ENCODE results near the gene SRSF10. TPM values are rescaled to one million over a fixed set of nuclear protein-coding genes. Genes with fewer than 3 reads are reported as not detected.

Gene SRSF10
- 56.5 TPM for total RNA-seq
- long read RNA-seq, partial matches to known transcripts: 0 of 6 reads
- long read RNA-seq, other reads (novel, unspliced or antisense): 4 of 6 reads

DNA sequence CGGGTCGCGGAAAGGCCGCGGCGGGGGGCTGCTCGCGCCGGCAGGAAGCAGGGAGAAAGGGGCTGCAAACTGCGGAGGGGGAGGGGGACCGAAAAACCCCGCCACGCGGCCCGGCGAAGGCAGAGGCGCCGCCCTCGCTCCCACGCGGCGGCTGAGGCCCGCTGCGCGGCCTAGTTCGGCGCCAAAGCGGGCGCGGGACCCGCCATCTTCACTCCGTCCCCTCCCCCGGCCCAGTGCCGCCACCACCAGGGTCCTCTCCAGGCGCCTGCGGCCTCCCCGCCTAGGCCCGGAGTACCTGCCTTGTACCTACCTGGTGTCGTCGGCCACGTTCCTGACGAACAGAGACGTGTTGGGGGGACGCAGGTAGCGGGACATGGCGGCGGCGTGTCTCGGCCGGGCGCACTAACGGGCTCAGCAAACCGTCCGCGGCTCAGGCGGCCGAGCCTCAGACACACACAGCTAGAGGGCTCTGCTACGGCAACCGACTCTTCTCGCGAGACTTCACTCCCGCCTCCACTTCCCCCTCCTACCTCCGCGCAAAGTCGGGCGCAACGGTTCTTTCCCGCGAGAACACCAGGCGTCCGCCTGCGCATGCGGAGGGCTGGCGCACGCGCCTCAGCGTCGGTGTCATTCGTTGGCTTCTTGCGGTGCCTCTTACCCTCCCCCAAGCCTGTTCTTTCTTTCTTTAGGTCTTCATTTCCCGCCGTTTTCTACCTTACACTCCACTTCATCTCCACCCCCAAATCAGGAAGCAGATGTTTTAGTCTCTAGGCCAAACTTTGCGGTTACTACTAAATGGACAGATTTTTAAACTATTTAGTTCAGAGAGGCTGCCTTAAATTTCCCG, at the start of gene SRSF10:
SRSF10 (minus strand) TSS at position 447 of the 847 bp plus-strand sequence; CDS start at position 375, 72 bp downstream.
- peaks cover 3% of the 10 kb centered on the region for H3K36me3 ChIP-seq
- TF ChIP-seq, protein P1, sequence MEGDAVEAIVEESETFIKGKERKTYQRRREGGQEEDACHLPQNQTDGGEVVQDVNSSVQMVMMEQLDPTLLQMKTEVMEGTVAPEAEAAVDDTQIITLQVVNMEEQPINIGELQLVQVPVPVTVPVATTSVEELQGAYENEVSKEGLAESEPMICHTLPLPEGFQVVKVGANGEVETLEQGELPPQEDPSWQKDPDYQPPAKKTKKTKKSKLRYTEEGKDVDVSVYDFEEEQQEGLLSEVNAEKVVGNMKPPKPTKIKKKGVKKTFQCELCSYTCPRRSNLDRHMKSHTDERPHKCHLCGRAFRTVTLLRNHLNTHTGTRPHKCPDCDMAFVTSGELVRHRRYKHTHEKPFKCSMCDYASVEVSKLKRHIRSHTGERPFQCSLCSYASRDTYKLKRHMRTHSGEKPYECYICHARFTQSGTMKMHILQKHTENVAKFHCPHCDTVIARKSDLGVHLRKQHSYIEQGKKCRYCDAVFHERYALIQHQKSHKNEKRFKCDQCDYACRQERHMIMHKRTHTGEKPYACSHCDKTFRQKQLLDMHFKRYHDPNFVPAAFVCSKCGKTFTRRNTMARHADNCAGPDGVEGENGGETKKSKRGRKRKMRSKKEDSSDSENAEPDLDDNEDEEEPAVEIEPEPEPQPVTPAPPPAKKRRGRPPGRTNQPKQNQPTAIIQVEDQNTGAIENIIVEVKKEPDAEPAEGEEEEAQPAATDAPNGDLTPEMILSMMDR (IDR thresholded peaks at IDR 0.05; ENCODE audit: borderline replicate concordance): peak; percentile 61
- H3K4me3 ChIP-seq: peak within 1 kb of the TSS; percentile 83
- peak; percentile 98 for DNase-seq
- no peaks in the 10 kb centered on the region for H3K9me3 ChIP-seq (replicated peaks)
- H3K27me3 ChIP-seq (ENCODE audit: low read depth): no peaks in the 10 kb centered on the region
- peak within 1 kb of the TSS; percentile 96 for H3K27ac ChIP-seq (replicated peaks)
- H3K4me1 ChIP-seq: peaks cover 61% of the 10 kb centered on the region
- intact Hi-C loops (cut with micrococcal nuclease): loop anchor here (5.0 kb wide), 1 partner anchor 42 kb away; no protein-coding TSS in a partner anchor

DNA sequence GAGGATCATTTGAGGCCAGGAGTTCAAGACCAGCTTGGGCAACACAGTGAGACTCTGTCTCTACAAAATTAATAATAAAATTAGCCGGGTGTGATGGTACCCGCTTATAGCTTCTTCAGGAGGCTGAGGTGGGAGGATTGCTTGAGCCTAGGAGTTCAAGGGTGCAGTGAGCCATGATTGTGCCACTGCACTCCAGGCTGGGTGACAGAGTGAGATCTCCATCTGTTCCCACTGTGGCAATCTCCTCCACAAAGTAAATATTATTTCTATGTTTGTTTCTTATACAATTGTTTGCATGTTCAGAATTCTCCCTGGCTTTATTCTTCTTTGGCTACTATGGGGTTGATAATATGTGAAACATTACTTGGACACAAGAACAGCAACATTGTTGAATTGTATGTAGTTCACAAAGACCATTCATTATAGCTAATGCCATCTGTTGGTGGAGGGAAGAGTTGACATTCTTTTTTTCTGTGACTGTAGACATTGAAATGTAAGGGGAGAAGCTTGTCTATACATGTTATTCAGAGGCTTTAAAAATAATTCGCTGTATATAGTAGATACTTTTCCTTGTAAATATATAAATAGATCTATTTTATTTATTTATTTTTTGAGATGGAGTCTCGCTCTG, 47.8 kb upstream of the SRSF10 start:
- no peak overlapping the region for H3K4me3 ChIP-seq
- H3K36me3 ChIP-seq: no peaks in the 10 kb centered on the region
- no peaks in the 10 kb centered on the region for H3K27me3 ChIP-seq (ENCODE audit: low read depth)
- no peak overlapping the region for H3K27ac ChIP-seq (replicated peaks)
- DNase-seq: no peak
- TF ChIP-seq, protein P1 (IDR thresholded peaks at IDR 0.05; ENCODE audit: borderline replicate concordance): peak; percentile 78
- intact Hi-C loops (cut with micrococcal nuclease): loop anchor here (5.0 kb wide), 1 partner anchor 71 kb away; the partner anchor contains the start of gene PNRC2
- H3K9me3 ChIP-seq (replicated peaks): no peaks in the 10 kb centered on the region
- H3K4me1 ChIP-seq: peaks cover 6% of the 10 kb centered on the region

DNA sequence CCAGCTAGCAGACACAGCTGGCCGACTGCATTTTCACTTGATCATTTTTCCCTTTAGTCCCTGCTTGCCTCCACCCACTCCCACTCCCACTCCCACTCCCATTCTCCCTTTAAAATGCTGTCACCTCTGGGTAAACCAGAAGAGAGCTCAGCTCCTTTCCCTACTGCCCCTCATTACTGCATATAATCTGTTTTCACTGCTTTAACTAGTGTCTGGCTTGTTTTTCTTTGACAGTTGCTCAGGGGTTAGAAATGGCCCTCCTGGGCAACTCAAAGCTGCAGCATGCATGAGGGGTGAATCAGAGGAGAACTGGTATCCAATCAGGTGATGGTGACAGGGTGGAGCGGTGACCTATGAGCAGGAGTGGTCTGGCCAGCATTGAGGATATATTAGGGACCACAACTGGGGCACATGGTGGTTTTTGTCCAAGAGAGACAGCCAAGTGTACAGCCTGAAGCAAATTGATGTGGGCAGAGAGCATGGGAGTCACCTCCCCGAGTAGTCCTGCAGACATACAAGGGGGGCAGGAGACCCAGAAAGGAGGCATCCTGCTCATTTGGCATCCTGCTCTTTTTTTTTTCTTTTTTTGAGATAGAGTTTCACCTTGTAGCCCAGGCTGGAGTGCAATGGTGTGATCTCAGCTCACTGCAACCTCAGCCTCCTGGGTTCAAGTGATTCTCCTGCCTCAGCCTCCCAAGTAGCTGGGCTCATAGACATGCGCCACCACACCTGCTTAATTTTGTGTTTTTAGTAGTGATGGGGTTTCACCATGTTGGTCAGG, 42.6 kb upstream of the SRSF10 start:
- H3K9me3 ChIP-seq (replicated peaks): no peaks in the 10 kb centered on the region
- TF ChIP-seq, protein P1 (IDR thresholded peaks at IDR 0.05; ENCODE audit: borderline replicate concordance): no peak
- H3K4me1 ChIP-seq: peaks cover 53% of the 10 kb centered on the region
- no peak for DNase-seq
- peak overlapping the region; percentile 94 for H3K27ac ChIP-seq (replicated peaks)
- intact Hi-C loops (cut with micrococcal nuclease): loop anchor here (5.0 kb wide), 1 partner anchor 45 kb away; no protein-coding TSS in a partner anchor
- H3K36me3 ChIP-seq: no peaks in the 10 kb centered on the region
- H3K27me3 ChIP-seq (ENCODE audit: low read depth): no peaks in the 10 kb centered on the region
- no peak overlapping the region for H3K4me3 ChIP-seq

DNA sequence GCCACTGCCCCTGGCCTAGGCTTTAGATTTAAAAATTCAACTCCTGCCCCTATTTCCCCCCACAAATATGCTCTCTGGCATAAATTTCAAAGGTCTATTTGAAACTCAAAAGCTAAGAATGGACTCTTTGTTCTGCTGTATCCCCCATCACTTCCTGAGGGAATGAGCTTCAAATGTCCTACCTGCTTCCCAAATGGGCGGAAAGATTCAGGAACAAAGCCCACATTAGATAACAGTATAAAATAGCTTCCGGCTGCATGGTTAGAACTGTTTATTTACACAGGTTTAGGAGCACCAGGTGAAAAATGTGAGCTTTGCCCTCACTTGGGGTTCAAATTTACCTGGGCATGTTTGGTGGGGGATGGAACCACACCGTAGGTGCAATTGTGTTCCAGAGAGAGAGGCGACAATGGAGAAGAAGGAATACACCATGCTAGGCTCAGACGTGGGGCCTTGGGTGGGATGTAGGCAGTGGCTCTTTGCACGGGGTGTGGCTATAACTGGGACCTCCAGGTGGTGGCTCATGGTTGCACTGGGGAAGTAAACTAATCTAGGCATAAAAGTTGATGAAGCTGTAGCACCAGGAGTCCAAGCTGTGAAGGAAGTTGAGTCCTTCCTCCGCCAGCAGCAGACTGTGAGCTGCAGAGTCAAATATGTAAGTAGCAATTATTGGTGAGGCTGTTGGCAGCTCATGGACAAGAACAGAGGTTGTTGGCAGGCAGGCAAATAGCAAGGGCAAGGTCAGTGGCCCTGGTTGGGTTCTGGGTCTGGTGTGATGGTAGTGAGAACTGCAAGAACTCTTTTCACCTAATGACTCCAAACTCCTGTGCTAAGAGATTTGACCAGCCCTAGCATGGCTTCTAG, 41.5 kb upstream of the SRSF10 start:
- H3K4me3 ChIP-seq: no peak overlapping the region
- peak overlapping the region; percentile 94 for H3K27ac ChIP-seq (replicated peaks)
- H3K36me3 ChIP-seq: no peaks in the 10 kb centered on the region
- DNase-seq: peak; percentile 31
- intact Hi-C loops (cut with micrococcal nuclease): loop anchor here (5.0 kb wide), 1 partner anchor 44 kb away; no protein-coding TSS in a partner anchor
- peaks cover 62% of the 10 kb centered on the region for H3K4me1 ChIP-seq
- H3K27me3 ChIP-seq (ENCODE audit: low read depth): no peaks in the 10 kb centered on the region
- H3K9me3 ChIP-seq (replicated peaks): no peaks in the 10 kb centered on the region
- TF ChIP-seq, protein P1 (IDR thresholded peaks at IDR 0.05; ENCODE audit: borderline replicate concordance): no peak
